HG03439 (cell line): Measurements from ENCODE around the gene HS3ST3B1.
A peak's percentile ranks its signal among the peaks of the same experiment; 100 is the strongest.

Experiments used
- ATAC-seq: cut with Tn5 transposase; IDR thresholded peaks from one replicate; pipeline ENCODE4 v1.9.1; 2021; ENCODE audit warnings: mild to moderate bottlenecking, moderate library complexity; ENCODE audit not compliant: unreplicated experiment

The HS3ST3B1 gene

GRCh38 chr17:14352136-14352535, 51.3 kb downstream of the HS3ST3B1 start:
- ATAC-seq = no peak

DNA sequence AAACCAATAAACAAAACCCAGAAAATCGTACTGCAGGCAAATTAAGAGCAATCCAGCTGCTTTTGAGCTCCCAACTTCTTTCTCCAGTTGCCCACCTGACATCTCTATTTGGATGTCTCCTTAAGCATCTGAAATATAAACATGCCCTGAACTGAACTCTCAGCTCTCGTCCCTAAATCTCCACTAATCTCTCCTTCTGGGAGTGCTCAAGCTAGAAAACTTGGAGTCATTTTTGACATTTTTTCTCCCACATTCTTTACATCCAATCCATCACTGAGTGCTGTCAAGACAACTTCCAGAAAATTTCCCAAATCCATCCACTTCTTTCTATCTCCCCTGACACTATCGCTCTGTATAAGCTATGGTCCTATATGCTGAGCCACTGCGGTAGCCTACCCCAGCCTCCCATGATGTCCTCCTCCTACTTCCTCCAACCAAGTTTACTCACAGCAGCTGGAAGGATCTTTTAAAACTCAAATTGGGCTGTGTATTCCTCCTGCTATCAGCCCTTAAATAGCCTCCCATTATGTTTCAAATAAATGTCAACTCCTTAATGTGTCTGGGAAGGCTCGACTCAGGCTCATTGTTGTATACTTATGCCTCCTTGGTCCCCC, 53.1 kb downstream of the HS3ST3B1 start:
- no peak for ATAC-seq

DNA sequence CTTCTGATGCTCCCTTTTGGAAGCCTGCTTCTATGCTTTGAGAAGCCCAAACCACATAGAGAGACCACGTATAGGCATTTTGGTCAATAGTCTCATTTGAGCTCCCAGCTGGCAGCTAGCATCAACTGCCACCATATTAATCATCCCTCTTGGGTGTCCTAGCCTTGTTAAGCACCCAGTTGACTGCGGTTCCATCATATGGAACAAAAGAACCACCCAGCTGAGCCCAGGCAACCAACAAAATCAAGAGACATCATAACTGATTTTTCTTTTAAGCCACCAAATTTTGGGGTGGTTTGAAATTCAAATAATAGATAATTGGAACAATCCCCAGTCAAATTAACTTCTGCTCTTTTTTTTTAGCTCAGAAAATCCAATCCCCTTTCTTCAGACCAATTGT, 53.9 kb downstream of the HS3ST3B1 start:
- no peak for ATAC-seq

- ATAC-seq = no peak
Measured at GRCh38 chr17:14355556-14355955, 54.7 kb downstream of the HS3ST3B1 start.

GRCh38 chr17:14359163-14360020, 58.5 kb downstream of the HS3ST3B1 start:
- peak; percentile 85 for ATAC-seq

DNA sequence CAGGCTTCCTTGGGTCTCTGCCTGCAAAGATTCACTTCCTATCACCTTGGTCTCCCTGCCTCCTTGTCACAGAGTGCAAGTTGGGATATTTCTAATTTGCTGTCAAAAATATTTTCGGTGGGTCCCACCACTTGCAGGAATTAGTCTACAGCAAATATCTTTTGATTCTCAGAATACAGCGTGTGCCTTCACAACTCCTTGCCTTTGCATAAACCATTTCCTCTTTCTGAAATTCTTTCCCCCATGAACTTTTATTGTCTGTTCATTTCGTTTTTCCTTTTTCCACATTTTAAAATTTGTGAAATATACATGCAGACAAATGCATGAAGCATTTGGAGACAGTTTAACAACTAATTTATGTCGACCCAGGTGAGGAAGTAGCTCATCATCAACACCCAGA, 60.0 kb downstream of the HS3ST3B1 start:
- no peak for ATAC-seq

DNA sequence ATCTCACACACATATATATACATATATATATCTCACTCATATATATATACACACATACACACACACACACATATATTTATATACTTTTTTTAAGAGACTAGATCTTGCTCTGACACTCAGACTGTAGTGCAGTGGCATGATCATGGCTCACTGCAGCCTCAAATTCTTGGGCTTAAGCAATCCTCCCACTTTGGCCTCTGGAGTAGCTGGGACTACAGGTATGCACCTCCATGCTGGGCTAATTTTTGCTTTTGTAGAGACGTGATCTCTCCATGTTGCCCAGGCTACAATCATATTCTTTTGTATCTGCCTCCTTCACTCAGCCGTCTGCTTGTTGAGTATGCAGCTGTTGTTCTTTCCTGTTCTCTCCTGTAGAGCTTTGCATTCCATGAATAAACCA, 60.6 kb downstream of the HS3ST3B1 start:
- no peak for ATAC-seq

DNA sequence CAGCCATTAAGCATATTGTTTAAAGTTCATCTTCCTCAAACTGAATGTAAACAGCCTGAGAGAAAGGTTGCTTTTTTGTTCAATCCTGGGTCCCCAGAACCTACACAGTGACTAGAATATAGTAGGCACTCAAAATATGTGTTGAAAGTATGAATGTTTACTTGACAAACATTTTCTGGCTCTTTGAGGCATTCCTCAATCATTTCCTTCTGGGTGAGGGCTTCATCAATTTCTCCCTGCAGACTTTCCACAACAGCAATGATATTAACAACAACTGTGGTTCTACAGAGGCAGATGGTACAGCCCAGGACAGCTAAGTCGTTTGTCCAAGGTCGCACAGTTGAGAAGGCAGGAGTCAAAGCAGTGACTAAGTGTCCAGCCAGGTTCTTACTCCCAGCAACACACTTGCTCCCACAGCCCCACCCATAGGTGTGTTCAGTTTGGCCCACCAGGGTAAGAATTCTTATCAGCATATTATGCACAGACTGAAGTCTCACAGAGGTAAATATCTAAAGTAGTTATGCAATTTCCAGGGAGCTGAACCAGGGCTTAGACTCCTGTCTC, 61.1 kb downstream of the HS3ST3B1 start:
- no peak for ATAC-seq

GRCh38 chr17:14366199-14366598, 65.3 kb downstream of the HS3ST3B1 start:
- no peak for ATAC-seq

GRCh38 chr17:14372461-14372860, 71.6 kb downstream of the HS3ST3B1 start:
- ATAC-seq = no peak

DNA sequence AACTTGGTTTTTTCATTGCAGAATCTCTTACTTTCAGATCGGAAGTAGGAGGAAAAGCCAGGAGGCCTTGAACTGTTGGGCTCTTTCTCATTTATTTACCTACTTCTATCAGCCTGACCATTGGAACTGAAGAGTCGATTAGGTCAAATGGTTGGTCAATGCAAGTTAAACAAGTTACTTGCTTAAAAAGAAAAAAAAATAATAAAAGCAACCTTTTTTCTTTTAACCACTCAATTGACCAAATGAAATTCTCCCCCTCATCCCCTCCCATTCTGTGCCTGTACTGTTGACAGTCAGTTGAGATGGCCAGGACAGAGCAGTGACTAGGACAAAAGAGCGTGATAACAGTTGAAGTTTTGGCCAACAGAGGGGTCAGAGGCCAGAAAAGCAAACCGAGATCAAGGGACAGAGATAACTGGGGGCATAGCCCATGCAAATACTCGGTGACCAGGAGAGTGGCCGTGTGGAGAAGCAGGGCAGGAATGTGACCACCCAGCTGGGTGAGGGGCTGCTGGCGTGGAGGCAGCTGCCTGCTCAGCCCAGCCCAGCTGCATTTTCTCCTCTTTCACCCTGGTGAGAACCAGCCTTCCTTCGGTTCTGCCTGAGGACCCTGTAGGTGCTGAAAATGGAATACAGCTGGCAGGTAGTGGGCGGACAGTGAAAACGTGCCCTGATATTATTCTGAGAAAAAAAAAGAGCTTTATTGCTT, 72.2 kb downstream of the HS3ST3B1 start:
- no peak for ATAC-seq

DNA sequence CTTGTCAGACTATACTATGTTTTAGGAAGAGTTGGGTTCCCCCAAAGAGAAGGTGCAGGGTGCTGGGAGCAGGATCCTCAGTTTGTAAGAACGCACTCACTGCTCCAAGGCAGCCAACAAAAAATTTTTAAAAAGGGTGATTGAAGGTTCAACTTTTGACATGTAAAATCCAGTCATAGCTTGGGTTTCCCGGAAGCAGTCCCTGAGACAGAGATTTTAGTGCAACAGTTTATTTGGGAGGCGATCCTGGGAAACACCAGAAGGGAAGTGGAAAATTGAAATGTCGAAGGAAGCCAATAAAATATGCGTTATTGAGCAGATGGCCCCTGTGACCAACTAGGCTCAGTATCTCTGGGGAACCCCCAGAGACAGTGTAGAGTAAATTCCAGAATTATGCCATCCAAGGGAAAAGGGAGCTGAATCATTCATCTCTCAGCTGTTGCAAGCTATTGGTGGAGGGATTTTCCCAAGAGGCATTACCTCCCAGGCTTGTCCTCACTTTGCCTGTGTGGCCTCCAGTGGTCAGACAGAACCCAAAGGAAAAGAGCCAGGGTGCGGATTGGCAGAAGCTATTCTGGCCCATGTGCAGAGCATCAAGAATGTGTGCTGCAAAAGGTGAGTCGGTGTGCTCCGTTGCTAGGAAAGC, 72.9 kb downstream of the HS3ST3B1 start:
- ATAC-seq = no peak

- ATAC-seq = no peak
Measured at GRCh38 chr17:14374268-14374667, 73.4 kb downstream of the HS3ST3B1 start.

GRCh38 chr17:14376666-14377065, 75.8 kb downstream of the HS3ST3B1 start:
- no peak for ATAC-seq

GRCh38 chr17:14381606-14382005, 80.7 kb downstream of the HS3ST3B1 start:
- ATAC-seq = no peak

GRCh38 chr17:14387036-14387435, 86.2 kb downstream of the HS3ST3B1 start:
- no peak for ATAC-seq

DNA sequence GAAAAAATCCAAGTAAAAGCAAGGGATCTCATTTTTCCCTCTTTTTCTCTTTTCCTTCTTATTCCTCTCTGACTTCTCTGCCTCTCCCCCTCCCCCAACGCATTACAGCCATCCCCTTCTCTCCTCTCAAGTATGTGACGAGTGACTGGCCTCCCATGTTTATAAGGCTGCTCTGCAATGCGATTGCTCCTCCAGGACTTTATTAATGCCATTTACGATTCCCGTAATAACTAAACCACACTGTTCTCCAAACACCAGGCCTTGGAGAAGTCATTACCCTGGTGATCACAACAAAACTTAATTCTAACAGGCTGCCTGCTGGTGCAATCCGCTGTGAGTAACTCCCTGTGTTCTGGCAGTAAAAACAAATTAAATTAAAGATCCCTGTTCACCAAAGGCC, 88.8 kb downstream of the HS3ST3B1 start:
- ATAC-seq = no peak

- no peak for ATAC-seq
Measured at GRCh38 chr17:14393723-14394122, 92.8 kb downstream of the HS3ST3B1 start.

DNA sequence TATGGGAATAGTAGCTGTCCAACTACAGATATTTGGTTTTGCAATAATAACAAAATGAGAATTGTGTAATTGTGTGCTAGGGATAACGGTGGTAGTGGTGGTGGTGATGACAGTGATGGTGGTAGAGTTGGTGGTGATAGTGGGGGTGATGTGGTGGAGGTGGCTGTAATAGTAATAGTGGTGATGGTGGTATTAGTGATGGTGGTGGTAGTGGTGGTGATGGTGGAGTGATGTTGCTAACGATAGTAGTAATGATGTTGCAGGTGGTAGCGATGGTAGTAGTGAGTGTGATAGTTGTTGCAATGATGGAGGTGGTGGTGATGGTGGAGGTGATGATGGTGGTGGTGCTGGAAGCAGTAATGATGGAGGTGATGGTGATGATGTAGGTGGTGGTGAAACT, 94.4 kb downstream of the HS3ST3B1 start:
- ATAC-seq = no peak

DNA sequence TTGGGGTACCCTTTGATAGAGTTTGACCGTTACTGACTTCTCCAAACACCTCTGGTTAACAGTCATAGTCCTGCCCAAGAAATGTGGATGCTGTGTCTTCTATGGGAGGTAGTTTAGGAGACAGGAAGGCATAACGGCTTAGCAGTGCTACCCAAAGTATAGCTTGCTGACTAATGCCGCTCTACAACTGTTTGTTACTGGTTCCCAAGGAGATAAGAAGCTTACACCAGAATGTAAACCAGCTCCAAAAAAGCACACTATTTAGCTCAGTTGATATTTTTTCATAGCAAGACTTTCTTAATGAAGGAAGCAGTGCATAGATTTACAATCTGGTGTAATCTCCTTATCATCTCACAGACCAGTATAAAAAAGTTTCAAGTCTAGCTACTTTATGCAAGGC, 95.7 kb downstream of the HS3ST3B1 start:
- ATAC-seq = no peak

DNA sequence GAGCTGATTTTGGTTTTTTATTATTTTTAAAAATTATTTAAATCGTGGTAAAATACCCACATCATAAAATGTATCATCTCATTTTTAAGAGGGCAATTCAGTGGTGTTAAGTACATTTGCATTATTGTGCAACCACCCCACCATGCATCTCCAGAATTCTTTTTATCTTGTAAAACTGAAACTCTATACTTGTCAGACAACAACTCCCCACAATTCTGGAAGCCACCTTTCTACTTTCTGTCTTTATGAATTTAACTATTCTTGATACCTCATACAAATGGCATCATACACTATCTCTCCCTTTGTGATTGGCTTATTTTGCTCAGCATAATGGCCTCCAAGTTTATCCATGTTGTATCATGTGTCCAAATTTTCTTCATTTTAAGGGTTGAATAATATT, 97.9 kb downstream of the HS3ST3B1 start:
- ATAC-seq = no peak
